SK-N-SH treated with all-trans-retinoic acid at 6 μM for 48 hours (cell line): ENCODE measurements around the gene UBE2U.

ENCODE experiments used
- ATAC-seq: fragments of 200-7000 bp; cut with Tn5 transposase; 3 replicates; pipeline ENCODE4 v1.9.1; 2020; ENCODE audit warnings: mild to moderate bottlenecking, moderate library complexity
- BACH2 ChIP-seq: fragments of 250-450 bp; sonication (Bioruptor Pico); IDR thresholded peaks from 2 replicates; pipeline ENCODE4 v1.9.0; 2021; ENCODE audit warnings: mild to moderate bottlenecking, borderline replicate concordance
- CREB5 ChIP-seq: fragments of 250-450 bp; sonication (Bioruptor Pico); IDR thresholded peaks from 2 replicates; pipeline ENCODE4 v1.5.1; 2020; ENCODE audit warnings: low read depth, mild to moderate bottlenecking, moderate library complexity
- CSDC2 ChIP-seq: fragments of 250-450 bp; sonication (Bioruptor Pico); IDR thresholded peaks from 2 replicates; pipeline ENCODE4 v1.5.0; 2020; ENCODE audit warnings: mild to moderate bottlenecking, moderate library complexity
- CSRNP3 ChIP-seq: fragments of 250-450 bp; sonication (Bioruptor Pico); IDR thresholded peaks from 2 replicates; pipeline ENCODE4 v1.5.1; 2021; ENCODE audit warnings: mild to moderate bottlenecking, moderate library complexity
- ESRRG ChIP-seq: fragments of 250-450 bp; sonication (Bioruptor Pico); IDR thresholded peaks from 2 replicates; pipeline ENCODE4 v1.6.1; 2021; ENCODE audit warnings: mild to moderate bottlenecking
- GLIS3 ChIP-seq: fragments of 250-450 bp; sonication (Bioruptor Pico); IDR thresholded peaks from 2 replicates; pipeline ENCODE4 v1.5.0; 2020; ENCODE audit warnings: mild to moderate bottlenecking, moderate library complexity
- ISL1 ChIP-seq: fragments of 250-450 bp; sonication (Bioruptor Pico); IDR thresholded peaks from 2 replicates; pipeline ENCODE4 v2.1.2; 2022; ENCODE audit warnings: mild to moderate bottlenecking, moderate library complexity
- PATZ1 ChIP-seq: fragments of 250-450 bp; sonication (Bioruptor Pico); IDR thresholded peaks from 2 replicates; pipeline ENCODE4 v1.8.0; 2020; ENCODE audit warnings: mild to moderate bottlenecking, moderate library complexity, borderline replicate concordance
- POU6F1 ChIP-seq: fragments of 250-450 bp; sonication (Bioruptor Pico); IDR thresholded peaks from 2 replicates; pipeline ENCODE4 v1.8.0; 2021; ENCODE audit warnings: low read depth, mild to moderate bottlenecking, moderate library complexity, borderline replicate concordance
- PPARA ChIP-seq: fragments of 250-450 bp; sonication (Bioruptor Pico); IDR thresholded peaks from 2 replicates; pipeline ENCODE4 v1.5.0; 2020; ENCODE audit warnings: mild to moderate bottlenecking, borderline replicate concordance
- RARB ChIP-seq: fragments of 250-450 bp; sonication (Bioruptor Pico); IDR thresholded peaks from 2 replicates; pipeline ENCODE4 v1.8.0; 2021; ENCODE audit warnings: mild to moderate bottlenecking, moderate library complexity
- SNAI2 ChIP-seq: fragments of 250-450 bp; sonication (Bioruptor Pico); IDR thresholded peaks from 2 replicates; pipeline ENCODE4 v1.5.0; 2020; ENCODE audit warnings: mild to moderate bottlenecking, moderate library complexity
- TSHZ2 ChIP-seq: fragments of 250-450 bp; sonication (Bioruptor Pico); IDR thresholded peaks from 2 replicates; pipeline ENCODE4 v1.5.0; 2020; ENCODE audit warnings: mild to moderate bottlenecking, moderate library complexity
- ZC3H10 ChIP-seq: fragments of 250-450 bp; sonication (Bioruptor Pico); IDR thresholded peaks from 2 replicates; pipeline ENCODE4 v1.5.1; 2021; ENCODE audit warnings: mild to moderate bottlenecking, moderate library complexity
- ZFP30 ChIP-seq: fragments of 450-650 bp; formaldehyde crosslinking; IDR thresholded peaks from 2 replicates; pipeline ENCODE4 v1.5.0; 2022; ENCODE audit warnings: mild to moderate bottlenecking, moderate library complexity
- ZNF565 ChIP-seq: fragments of 450-650 bp; formaldehyde crosslinking; conservative IDR thresholded peaks from 2 replicates; pipeline ENCODE4 v1.5.0; 2020; ENCODE audit warnings: low read depth, mild to moderate bottlenecking, moderate library complexity
- ZNF70 ChIP-seq: fragments of 450-650 bp; formaldehyde crosslinking; IDR thresholded peaks from 2 replicates; pipeline ENCODE4 v1.5.0; 2020; ENCODE audit warnings: mild to moderate bottlenecking, moderate library complexity
- ZNF8 ChIP-seq: fragments of 450-650 bp; formaldehyde crosslinking; IDR thresholded peaks from 2 replicates; pipeline ENCODE4 v1.5.0; 2020; ENCODE audit warnings: mild to moderate bottlenecking, moderate library complexity

The UBE2U gene

GRCh38 chr1:64315402-64315801 lies 112.0 kb downstream of the UBE2U start:
- ATAC-seq, result no peak
- TF ChIP-seq TSHZ2 (CRISPR knock-in tag), result no peak
- no peak for TF ChIP-seq ZNF8 (CRISPR knock-in tag)
- TF ChIP-seq PPARA (CRISPR knock-in tag), result no peak
- TF ChIP-seq ISL1 (CRISPR knock-in tag), result no peak
- TF ChIP-seq POU6F1 (CRISPR knock-in tag), result no peak
- TF ChIP-seq ZNF70 (CRISPR knock-in tag), result no peak
- no peak for TF ChIP-seq CREB5 (CRISPR knock-in tag)
- no peak for TF ChIP-seq ESRRG
- TF ChIP-seq RARB (CRISPR knock-in tag), result no peak
- no peak for TF ChIP-seq ZC3H10 (CRISPR knock-in tag)
- TF ChIP-seq SNAI2 (CRISPR knock-in tag), result no peak
- TF ChIP-seq CSRNP3 (CRISPR knock-in tag), result no peak
- TF ChIP-seq CSDC2 (CRISPR knock-in tag), result no peak
- TF ChIP-seq PATZ1 (CRISPR knock-in tag), result no peak
- TF ChIP-seq GLIS3 (CRISPR knock-in tag), result no peak
- no peak for TF ChIP-seq ZFP30
- TF ChIP-seq BACH2 (CRISPR knock-in tag), result no peak
- TF ChIP-seq ZNF565 (CRISPR knock-in tag), result no peak
